Measurements from ENCODE around the gene CSGALNACT2.

CSGALNACT2 gene

GRCh38 chr10:43221419-43222209, 83.4 kb downstream of the CSGALNACT2 start:
- no peak for FAIRE-seq
- no peak for TF ChIP-seq CTCF (IDR thresholded peaks at IDR 0.05; ENCODE audit: insufficient read depth, missing control alignments)
- DNase-seq (ENCODE audit: insufficient read length, low spot score): no peak

- no peak for TF ChIP-seq CTCF (IDR thresholded peaks at IDR 0.05; ENCODE audit: insufficient read depth, missing control alignments)
- FAIRE-seq (no peak), DNase-seq (ENCODE audit: insufficient read length, low spot score) (no peak)
Observed at GRCh38 chr10:43222210-43222720, 84.0 kb downstream of the CSGALNACT2 start.

DNA sequence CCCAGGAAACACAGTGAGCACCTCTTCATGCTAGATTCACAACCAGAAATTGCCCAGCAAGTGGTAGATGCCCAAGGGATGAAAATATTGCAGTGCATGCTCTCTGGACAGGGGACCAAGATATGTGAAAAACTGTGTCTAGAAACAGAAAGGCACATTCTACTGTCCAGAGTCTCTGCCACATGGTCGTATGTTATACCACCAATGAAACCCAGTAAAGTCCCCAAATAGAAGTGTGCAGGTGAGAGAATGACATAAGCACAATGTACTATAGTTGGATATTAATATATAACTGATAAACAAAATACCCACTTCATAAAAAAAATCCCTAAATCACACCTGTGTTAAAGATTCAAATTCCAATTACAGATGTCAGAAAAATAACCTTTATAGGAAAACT, 84.8 kb downstream of the CSGALNACT2 start:
- TF ChIP-seq CTCF (IDR thresholded peaks at IDR 0.05; ENCODE audit: insufficient read depth, missing control alignments): no peak
- no peak for FAIRE-seq
- no peak for DNase-seq (ENCODE audit: insufficient read length, low spot score)

DNA sequence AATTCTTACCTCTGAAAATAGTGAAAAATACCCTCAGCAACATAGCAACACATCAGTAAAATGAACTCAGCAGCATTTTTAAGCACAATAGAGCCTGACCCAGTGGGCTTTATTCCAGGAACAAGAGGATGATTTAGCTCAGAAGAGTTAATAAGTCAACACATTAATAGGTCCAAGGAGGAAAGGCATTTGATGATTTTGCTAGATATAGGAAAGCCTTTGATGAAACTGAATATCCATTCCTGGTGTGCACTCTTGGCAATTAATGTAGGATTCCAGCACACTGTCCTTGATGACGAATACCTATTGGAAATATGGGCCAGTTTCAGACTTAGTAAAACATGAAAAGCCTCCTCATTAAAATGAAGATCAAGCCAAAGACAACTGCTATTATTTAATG, 86.1 kb downstream of the CSGALNACT2 start:
- FAIRE-seq (no peak), DNase-seq (ENCODE audit: insufficient read length, low spot score) (no peak)
- no peak for TF ChIP-seq CTCF (IDR thresholded peaks at IDR 0.05; ENCODE audit: insufficient read depth, missing control alignments)

GRCh38 chr10:43225004-43225786, 87.0 kb downstream of the CSGALNACT2 start:
- FAIRE-seq (no peak), DNase-seq (ENCODE audit: insufficient read length, low spot score) (no peak)
- TF ChIP-seq CTCF (IDR thresholded peaks at IDR 0.05; ENCODE audit: insufficient read depth, missing control alignments): no peak

GRCh38 chr10:43225787-43226153, 87.5 kb downstream of the CSGALNACT2 start:
- no peak for TF ChIP-seq CTCF (IDR thresholded peaks at IDR 0.05; ENCODE audit: insufficient read depth, missing control alignments)
- no peak for FAIRE-seq
- no peak for DNase-seq (ENCODE audit: insufficient read length, low spot score)

Data from D721Med (cell line).